ENCODE data around the gene FOSL2. TPM values are rescaled to one million over a fixed set of nuclear protein-coding genes. Genes with fewer than 3 reads are reported as not detected.

The FOSL2 gene
- polyA plus RNA-seq, 3 donors: 24.8 to 270 (median 28.6) TPM

- Histone ChIP-seq H4K20me1 (ENCODE audit: insufficient read depth, low read length) (no peaks in the 10 kb centered on the region), H3K9me3 (replicated peaks in 1 of 2; ENCODE audit: control insufficient read depth in 1 of 2, insufficient read depth in 1 of 2, low read length in 2 of 2) (no peaks in the 10 kb centered on the region), H3K27me3 (ENCODE audit: control insufficient read depth in 2 of 2, insufficient read depth in 2 of 2, low read length in 2 of 2) (no peaks in the 10 kb centered on the region), H3K27ac (ENCODE audit: low read depth in 1 of 2, low read length in 2 of 2) (no peak overlapping the region), H3K4me1 (ENCODE audit: control insufficient read depth in 1 of 2, insufficient read depth in 2 of 2, low read length in 2 of 2) (peaks cover 33 to 52% of the 10 kb centered on the region in 2 donors), H3K79me2 (ENCODE audit: insufficient read depth, low read length) (no peaks in the 10 kb centered on the region), H3K4me2 (replicated peaks; ENCODE audit: extremely low read depth, low read length, poor library complexity, severe bottlenecking) (no peak overlapping the region), H3K4me3 (replicated peaks in 1 of 3; ENCODE audit: low read depth in 2 of 3, low read length in 3 of 3) (no peak overlapping the region), H3K36me3 (replicated peaks in 1 of 2; ENCODE audit: control insufficient read depth in 1 of 2, insufficient read depth in 2 of 2, low read length in 2 of 2) (no peaks in the 10 kb centered on the region), H3K9ac (ENCODE audit: insufficient read depth, low read length, poor library complexity, severe bottlenecking) (no peak overlapping the region), H2AFZ (ENCODE audit: insufficient read depth, low read depth, low read length, poor library complexity, severe bottlenecking) (no peak overlapping the region)
- peak overlapping the region in 1 of 7 donors; percentile 52 for H3K27ac Mint-ChIP-seq
- H3K4me1 Mint-ChIP-seq: peaks cover 52% of the 10 kb centered on the region
- no peak for TF ChIP-seq CTCF (IDR thresholded peaks at IDR 0.05)
- H3K27me3 Mint-ChIP-seq (ENCODE audit: low read depth in 3 of 3): peaks cover 0 to 4% (median 0%) of the 10 kb centered on the region in 3 donors
- intact Hi-C loops (cut with micrococcal nuclease): no loop called here
- DNase-seq: no peak
- H3K36me3 Mint-ChIP-seq: peaks cover 0 to 7% of the 10 kb centered on the region in 2 donors
- 86% methylated on average over 2 of the region's 5 CpGs for WGBS (ENCODE audit: insufficient coverage)
- H3K9me3 Mint-ChIP-seq: peaks cover 0 to 4% (median 0%) of the 10 kb centered on the region in 7 donors
- no peak overlapping the region for H3K4me3 Mint-ChIP-seq
Measured at GRCh38 chr2:28430377-28430765, 37.7 kb downstream of the FOSL2 start.

- H3K79me2 ChIP-seq (ENCODE audit: insufficient read depth, low read length): no peaks in the 10 kb centered on the region
- Mint-ChIP-seq H3K9me3 (peaks cover 0 to 4% (median 0%) of the 10 kb centered on the region in 7 donors), H3K36me3 (peaks cover 0 to 7% of the 10 kb centered on the region in 2 donors), H3K4me1 (peaks cover 51% of the 10 kb centered on the region), H3K4me3 (no peak overlapping the region), H3K27ac (peak overlapping the region in 3 of 7 donors; percentile 7 to 52 (median 25)), H3K27me3 (ENCODE audit: low read depth in 3 of 3) (peaks cover 0 to 4% (median 0%) of the 10 kb centered on the region in 3 donors)
- H3K4me1 ChIP-seq (ENCODE audit: control insufficient read depth in 1 of 2, insufficient read depth in 2 of 2, low read length in 2 of 2): peaks cover 31 to 50% of the 10 kb centered on the region in 2 donors
- no peaks in the 10 kb centered on the region for H3K9me3 ChIP-seq (replicated peaks in 1 of 2; ENCODE audit: control insufficient read depth in 1 of 2, insufficient read depth in 1 of 2, low read length in 2 of 2)
- H2AFZ ChIP-seq (ENCODE audit: insufficient read depth, low read depth, low read length, poor library complexity, severe bottlenecking): no peak overlapping the region
- TF ChIP-seq CTCF (IDR thresholded peaks at IDR 0.05): no peak
- no peaks in the 10 kb centered on the region for H3K27me3 ChIP-seq (ENCODE audit: control insufficient read depth in 2 of 2, insufficient read depth in 2 of 2, low read length in 2 of 2)
- intact Hi-C loops (cut with micrococcal nuclease): no loop called here
- H3K4me2 ChIP-seq (replicated peaks; ENCODE audit: extremely low read depth, low read length, poor library complexity, severe bottlenecking): no peak overlapping the region
- no peak overlapping the region for H3K4me3 ChIP-seq (replicated peaks in 1 of 3; ENCODE audit: low read depth in 2 of 3, low read length in 3 of 3)
- H4K20me1 ChIP-seq (ENCODE audit: insufficient read depth, low read length): no peaks in the 10 kb centered on the region
- DNase-seq: no peak
- H3K9ac ChIP-seq (ENCODE audit: insufficient read depth, low read length, poor library complexity, severe bottlenecking): no peak overlapping the region
- no peak overlapping the region for H3K27ac ChIP-seq (ENCODE audit: low read depth in 1 of 2, low read length in 2 of 2)
- WGBS (ENCODE audit: insufficient coverage): 51% methylated on average over 5 of the region's 6 CpGs
- H3K36me3 ChIP-seq (replicated peaks in 1 of 2; ENCODE audit: control insufficient read depth in 1 of 2, insufficient read depth in 2 of 2, low read length in 2 of 2): no peaks in the 10 kb centered on the region
Measured at GRCh38 chr2:28430788-28431418, 38.2 kb downstream of the FOSL2 start.

Data from CD14-positive monocyte (primary cell).